Esophagus muscularis mucosa (tissue), 4 donors: ENCODE measurements around the gene NTSR2. TPM values are rescaled to one million over a fixed set of nuclear protein-coding genes. Genes with fewer than 3 reads are reported as not detected.

Experiments used
- DNase-seq: peaks from one replicate; pipeline ENCODE4 v3.0.0-alpha.2; 2017; ENCODE audit errors: extremely low spot score
- H3K27ac ChIP-seq, 4 donors: fragments of 200-600 bp; sonication (generic); replicated peaks in 1 of 4; 1 replicate in 3 of 4; 2 replicates in 1 of 4; pipeline ENCODE4 v1.5.1; 2016 to 2019; ENCODE audit warnings: mild to moderate bottlenecking in 1 of 4
- H3K27me3 ChIP-seq, 4 donors: fragments of 200-600 bp; sonication (generic); one replicate each; pipeline versions ENCODE4 v1.5.1 to v1.6.0; 2016 to 2019
- H3K36me3 ChIP-seq, 4 donors: fragments of 200-600 bp; sonication (generic); one replicate each; pipeline ENCODE4 v1.5.1; 2016 to 2019
- H3K4me1 ChIP-seq, 4 donors: fragments of 200-600 bp; sonication (generic); one replicate each; pipeline ENCODE4 v1.5.1; 2016 to 2019
- H3K4me3 ChIP-seq, 4 donors: fragments of 200-600 bp; sonication (generic); 1 replicate in 2 of 4; 2 replicates in 2 of 4; pipeline ENCODE4 v1.5.1; 2016 to 2019; ENCODE audit warnings: mild to moderate bottlenecking in 4 of 4, moderate library complexity in 1 of 4
- H3K9me3 ChIP-seq, 4 donors: fragments of 200-600 bp; sonication (generic); 1 replicate in 3 of 4; 2 replicates in 1 of 4; pipeline ENCODE4 v1.5.1; 2016 to 2019
- CTCF ChIP-seq, 3 experiments: fragments of 200-600 bp in 2 of 3; fragments of 450-650 bp in 1 of 3; sonication (generic) in 2 of 3; IDR thresholded peaks; one replicate each; pipeline ENCODE4 v1.5.1; 2017 to 2019; ENCODE audit warnings: antibody characterized with exemption in 3 of 3, mild to moderate bottlenecking in 2 of 3, moderate library complexity in 1 of 3
- EP300 ChIP-seq: sonication (generic); formaldehyde crosslinking; IDR thresholded peaks from one replicate; pipeline ENCODE4 v1.6.1; 2017; ENCODE audit warnings: antibody characterized with exemption
- POLR2A ChIP-seq: fragments of 450-650 bp; IDR thresholded peaks from one replicate; pipeline ENCODE4 v1.6.1; 2017; ENCODE audit warnings: antibody characterized with exemption, moderate library complexity, mild to moderate bottlenecking, low read depth
- POLR2AphosphoS5 ChIP-seq, 2 donors: sonication (generic); formaldehyde crosslinking; IDR thresholded peaks; one replicate each; pipeline ENCODE4 v1.6.1; 2017; ENCODE audit warnings: antibody characterized with exemption in 2 of 2
- WGBS: methylation state at CpG from one replicate; pipeline ENCODE4 v1.1.5; 2018; 5-methylcytosine and 5-hydroxymethylcytosine counted together
- intact Hi-C: fragments of 100-400 bp; cut with DNase I; formaldehyde crosslinking; loops from one replicate; pipeline ENCODE4 v1.15.1; 2023
- total RNA-seq, 4 donors: library from RNA; depleted of rRNA; stranded (reverse); fragments of >200 nt; gene quantifications; one replicate each; pipeline versions ENCODE4 v1.1.0 to v1.2.1, GENCODE V29; 2016

Gene NTSR2
- total RNA-seq, 4 donors from 2014 or later: not detected

GRCh38 chr2:11696736-11697102 is 26.7 kb upstream of the NTSR2 start:
- H3K9me3 ChIP-seq: no peaks in the 10 kb centered on the region
- peak overlapping the region in 2 of 4 donors; percentile 31 to 71 for H3K27ac ChIP-seq
- H3K4me1 ChIP-seq: peaks cover 20 to 35% (median 29%) of the 10 kb centered on the region in 4 donors
- no peaks in the 10 kb centered on the region for H3K27me3 ChIP-seq
- intact Hi-C loops: no loop called here
- no peak for DNase-seq
- 77% methylated on average over 8 of the region's 9 CpGs for WGBS
- no peak for TF ChIP-seq CTCF (IDR thresholded peaks at IDR 0.05)
- TF ChIP-seq POLR2AphosphoS5 (IDR thresholded peaks at IDR 0.05): no peak
- no peak for TF ChIP-seq POLR2A
- TF ChIP-seq EP300: no peak
- H3K4me3 ChIP-seq: no peak overlapping the region
- H3K36me3 ChIP-seq: no peaks in the 10 kb centered on the region

- 97% methylated on average over 2 of the region's 2 CpGs for WGBS
- no peak overlapping the region for H3K4me3 ChIP-seq
- intact Hi-C loops: no loop called here
- H3K27me3 ChIP-seq: no peaks in the 10 kb centered on the region
- no peak for DNase-seq
- no peaks in the 10 kb centered on the region for H3K36me3 ChIP-seq
- no peak overlapping the region for H3K27ac ChIP-seq
- TF ChIP-seq POLR2A (no peak), POLR2AphosphoS5 (IDR thresholded peaks at IDR 0.05) (no peak), CTCF (IDR thresholded peaks at IDR 0.05) (no peak), EP300 (no peak)
- peaks cover 20 to 34% (median 28%) of the 10 kb centered on the region in 4 donors for H3K4me1 ChIP-seq
- no peaks in the 10 kb centered on the region for H3K9me3 ChIP-seq
Measured at GRCh38 chr2:11695576-11695975, 25.6 kb upstream of the NTSR2 start.

- no peak for DNase-seq
- H3K4me1 ChIP-seq: peaks cover 32 to 41% (median 36%) of the 10 kb centered on the region in 4 donors
- no peaks in the 10 kb centered on the region for H3K9me3 ChIP-seq
- intact Hi-C loops: loop anchor here (2.0 to 5.0 kb wide), 2 partner anchors 54 to 86 kb away; partner anchors contain the start of gene LPIN1
- H3K27me3 ChIP-seq: no peaks in the 10 kb centered on the region
- WGBS: 19% methylated on average over 9 of the region's 9 CpGs
- H3K36me3 ChIP-seq: no peaks in the 10 kb centered on the region
- no peak overlapping the region for H3K4me3 ChIP-seq
- TF ChIP-seq POLR2AphosphoS5 (IDR thresholded peaks at IDR 0.05) (peak in 1 of 2 donors; percentile 4), CTCF (IDR thresholded peaks at IDR 0.05) (peak; percentile 66 to 79 (median 79)), EP300 (no peak), POLR2A (no peak)
- no peak overlapping the region for H3K27ac ChIP-seq
Measured at GRCh38 chr2:11692966-11693521, 23.0 kb upstream of the NTSR2 start.

- no peak overlapping the region for H3K4me3 ChIP-seq
- DNase-seq: no peak
- TF ChIP-seq POLR2AphosphoS5 (IDR thresholded peaks at IDR 0.05) (no peak), POLR2A (no peak), EP300 (no peak), CTCF (IDR thresholded peaks at IDR 0.05) (no peak)
- WGBS: 66% methylated on average over 5 of the region's 5 CpGs
- H3K27me3 ChIP-seq: no peaks in the 10 kb centered on the region
- peaks cover 23 to 29% (median 25%) of the 10 kb centered on the region in 4 donors for H3K4me1 ChIP-seq
- no peak overlapping the region for H3K27ac ChIP-seq
- H3K9me3 ChIP-seq: no peaks in the 10 kb centered on the region
- intact Hi-C loops: loop anchor here (5.0 kb wide), 1 partner anchor 56 kb away; the partner anchor contains the start of gene LPIN1
- H3K36me3 ChIP-seq: no peaks in the 10 kb centered on the region
Measured at GRCh38 chr2:11691076-11691660, 21.2 kb upstream of the NTSR2 start.
